ENCODE results near the gene SGMS1.

DNA sequence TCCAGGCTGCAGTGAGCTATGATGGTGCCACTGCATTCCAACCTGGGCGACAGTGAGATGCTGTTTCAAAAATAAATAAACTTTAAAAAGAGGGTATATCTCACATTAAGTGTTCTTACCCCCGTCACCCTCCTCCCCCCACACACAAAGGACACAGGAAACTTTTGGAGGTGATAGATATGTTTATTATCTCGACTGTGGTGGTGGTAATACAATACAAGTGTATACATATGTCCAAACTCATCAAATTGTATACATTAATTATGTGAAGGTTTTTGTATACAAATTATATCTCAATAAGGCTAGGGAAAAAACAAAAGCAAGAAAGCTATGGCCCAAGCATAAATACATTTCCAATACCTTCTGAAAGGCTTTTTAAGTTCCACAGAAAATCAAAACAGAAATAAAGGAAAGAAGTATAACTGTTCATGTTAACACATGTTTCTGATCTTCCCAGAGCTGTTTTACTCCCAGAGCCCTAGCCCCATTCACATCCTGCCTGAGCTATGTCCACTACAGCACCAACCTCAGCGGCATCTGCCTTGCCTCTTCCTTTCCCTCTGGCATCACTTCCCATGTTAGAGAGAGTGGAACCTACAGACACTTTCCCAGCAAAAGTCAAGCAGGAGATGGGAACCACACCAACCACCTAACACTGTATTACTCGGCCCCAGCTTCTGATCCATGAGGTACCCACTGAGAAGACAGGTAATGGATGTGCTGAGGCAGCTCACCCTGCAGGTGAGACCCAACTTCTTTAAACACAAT, 48.1 kb downstream of the SGMS1 start:
- TF ChIP-seq, protein P1, sequence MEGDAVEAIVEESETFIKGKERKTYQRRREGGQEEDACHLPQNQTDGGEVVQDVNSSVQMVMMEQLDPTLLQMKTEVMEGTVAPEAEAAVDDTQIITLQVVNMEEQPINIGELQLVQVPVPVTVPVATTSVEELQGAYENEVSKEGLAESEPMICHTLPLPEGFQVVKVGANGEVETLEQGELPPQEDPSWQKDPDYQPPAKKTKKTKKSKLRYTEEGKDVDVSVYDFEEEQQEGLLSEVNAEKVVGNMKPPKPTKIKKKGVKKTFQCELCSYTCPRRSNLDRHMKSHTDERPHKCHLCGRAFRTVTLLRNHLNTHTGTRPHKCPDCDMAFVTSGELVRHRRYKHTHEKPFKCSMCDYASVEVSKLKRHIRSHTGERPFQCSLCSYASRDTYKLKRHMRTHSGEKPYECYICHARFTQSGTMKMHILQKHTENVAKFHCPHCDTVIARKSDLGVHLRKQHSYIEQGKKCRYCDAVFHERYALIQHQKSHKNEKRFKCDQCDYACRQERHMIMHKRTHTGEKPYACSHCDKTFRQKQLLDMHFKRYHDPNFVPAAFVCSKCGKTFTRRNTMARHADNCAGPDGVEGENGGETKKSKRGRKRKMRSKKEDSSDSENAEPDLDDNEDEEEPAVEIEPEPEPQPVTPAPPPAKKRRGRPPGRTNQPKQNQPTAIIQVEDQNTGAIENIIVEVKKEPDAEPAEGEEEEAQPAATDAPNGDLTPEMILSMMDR (IDR thresholded peaks at IDR 0.05 in 8 of 11, conservative IDR thresholded peaks at IDR 0.05 in 3 of 11): no peak
- TF ChIP-seq POLR2A (IDR thresholded peaks at IDR 0.05): no peak
